ENCODE data around the gene GNG5. TPM values are rescaled to one million over a fixed set of nuclear protein-coding genes. Genes with fewer than 3 reads are reported as not detected.

GNG5 gene
- total RNA-seq, 4 donors from 2014 or later: 37.7 to 78.9 (median 58.6) TPM

- TF ChIP-seq CTCF (IDR thresholded peaks at IDR 0.05) (no peak), POLR2A (IDR thresholded peaks at IDR 0.05) (no peak)
- 81 to 87% methylated on average over 4 of the region's 4 CpGs for WGBS, 2 donors
- H3K4me3 ChIP-seq (ENCODE audit: low read depth, poor library complexity, severe bottlenecking): no peak overlapping the region
- DNase-seq (ENCODE audit: low spot score in 2 of 2): no peak
- intact Hi-C loops (cut with DNase I; ENCODE audit: low total_unique reads): loop anchor here (1.0 kb wide), 1 partner anchor 9 kb away; no protein-coding TSS in a partner anchor
Measured at GRCh38 chr1:84480650-84481049, 25.7 kb downstream of the GNG5 start.

- intact Hi-C loops (cut with DNase I; ENCODE audit: low total_unique reads): loop anchor here (1.0 kb wide), 1 partner anchor 9 kb away; no protein-coding TSS in a partner anchor
- WGBS, 2 donors: 4 to 8% methylated on average over 9 of the region's 9 CpGs
- peak overlapping the region; percentile 57 for H3K4me3 ChIP-seq (ENCODE audit: low read depth, poor library complexity, severe bottlenecking)
- DNase-seq (ENCODE audit: low spot score in 2 of 2): no peak
- TF ChIP-seq CTCF (IDR thresholded peaks at IDR 0.05): no peak
- TF ChIP-seq POLR2A (IDR thresholded peaks at IDR 0.05): no peak
Measured at GRCh38 chr1:84479998-84480397, 26.4 kb downstream of the GNG5 start.

GRCh38 chr1:84478876-84479868, 27.2 kb downstream of the GNG5 start, which contains the start of gene RPF1:
Gene RPF1 (plus strand): TSS chr1:84479266. CDS start chr1:84479282, 16 bp downstream.
- intact Hi-C loops (cut with DNase I; ENCODE audit: low total_unique reads): no loop called here
- peak; percentile 49 to 94 for DNase-seq (ENCODE audit: low spot score in 2 of 2)
- TF ChIP-seq CTCF (IDR thresholded peaks at IDR 0.05) (no peak), POLR2A (IDR thresholded peaks at IDR 0.05) (no peak)
- 4% methylated on average over 49 to 51 of the region's 51 CpGs for whole genome bisulfite sequencing, 2 donors
- peak within 1 kb of the TSS; percentile 57 for H3K4me3 ChIP-seq (ENCODE audit: low read depth, poor library complexity, severe bottlenecking)

DNA sequence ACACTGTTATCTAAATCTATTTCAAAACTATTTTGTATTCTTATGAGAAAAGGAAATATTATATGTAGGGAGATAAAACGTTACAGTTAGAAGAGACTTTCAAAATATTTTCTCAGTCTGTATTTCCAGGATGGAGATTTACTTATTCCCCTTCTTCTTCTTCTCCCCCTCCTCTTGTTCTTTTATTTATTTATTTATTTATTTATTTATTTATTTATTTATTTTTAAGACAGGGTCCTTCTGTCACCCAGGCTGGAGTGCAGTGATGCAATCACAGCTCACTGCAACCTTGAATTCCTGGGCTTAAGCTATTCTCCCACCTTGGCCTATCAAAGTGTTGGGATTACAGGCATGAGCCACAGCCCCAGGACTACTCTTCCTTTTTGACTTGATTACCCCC, 30.2 kb downstream of the GNG5 start:
- H3K4me3 ChIP-seq (ENCODE audit: low read depth, poor library complexity, severe bottlenecking): no peak overlapping the region
- no peak for DNase-seq (ENCODE audit: low spot score in 2 of 2)
- TF ChIP-seq POLR2A (IDR thresholded peaks at IDR 0.05) (no peak), CTCF (IDR thresholded peaks at IDR 0.05) (no peak)
- WGBS, 2 donors: 45 to 69% methylated on average over 1 of the region's 1 CpG
- intact Hi-C loops (cut with DNase I; ENCODE audit: low total_unique reads): no loop called here

- TF ChIP-seq POLR2A (IDR thresholded peaks at IDR 0.05) (no peak), CTCF (IDR thresholded peaks at IDR 0.05) (no peak)
- intact Hi-C loops (cut with DNase I; ENCODE audit: low total_unique reads): no loop called here
- DNase-seq (ENCODE audit: low spot score in 2 of 2): no peak
- no peak overlapping the region for H3K4me3 ChIP-seq (ENCODE audit: low read depth, poor library complexity, severe bottlenecking)
Measured at GRCh38 chr1:84467298-84467697, 39.1 kb downstream of the GNG5 start.
